GM19240 (cell line): ENCODE results near the gene SHF.

ENCODE experiments used
- DNase-seq: peaks from one replicate; pipeline ENCODE4 v3.0.0; 2011; ENCODE audit warnings: low spot score; ENCODE audit not compliant: insufficient read length

The SHF gene

DNA sequence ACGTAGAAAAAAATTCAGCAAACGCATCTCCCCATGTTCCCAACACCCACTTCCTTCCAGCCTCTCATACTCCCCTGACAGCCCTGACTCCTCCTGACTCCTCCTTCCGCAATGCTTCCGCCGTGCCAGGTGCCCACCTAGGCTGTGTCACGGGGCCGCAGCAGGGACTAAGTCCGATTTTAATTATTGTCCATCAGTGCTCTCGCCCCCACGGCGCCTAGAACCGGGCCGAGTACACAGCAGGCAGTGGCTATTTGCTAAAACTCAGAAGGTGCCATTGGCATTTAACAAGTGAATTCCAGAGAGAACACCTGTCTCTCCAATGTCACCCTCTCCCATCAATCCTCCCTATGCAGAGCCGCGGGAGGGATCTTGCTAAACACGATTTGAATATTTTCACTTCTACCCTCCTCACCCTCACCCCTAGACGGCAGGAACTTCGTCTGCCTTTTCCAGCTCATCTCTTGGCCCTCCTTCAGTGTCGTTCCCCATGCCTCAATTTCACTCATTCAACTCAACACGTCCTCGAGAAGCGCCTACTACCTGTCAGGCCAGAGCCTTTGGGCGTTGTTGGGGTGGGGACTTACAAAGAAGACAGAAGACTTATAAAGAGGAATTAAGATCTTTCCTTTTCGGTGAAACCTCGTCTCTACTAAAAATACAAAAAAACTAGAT, 11.5 kb upstream of the SHF start:
- no peak for DNase-seq

DNA sequence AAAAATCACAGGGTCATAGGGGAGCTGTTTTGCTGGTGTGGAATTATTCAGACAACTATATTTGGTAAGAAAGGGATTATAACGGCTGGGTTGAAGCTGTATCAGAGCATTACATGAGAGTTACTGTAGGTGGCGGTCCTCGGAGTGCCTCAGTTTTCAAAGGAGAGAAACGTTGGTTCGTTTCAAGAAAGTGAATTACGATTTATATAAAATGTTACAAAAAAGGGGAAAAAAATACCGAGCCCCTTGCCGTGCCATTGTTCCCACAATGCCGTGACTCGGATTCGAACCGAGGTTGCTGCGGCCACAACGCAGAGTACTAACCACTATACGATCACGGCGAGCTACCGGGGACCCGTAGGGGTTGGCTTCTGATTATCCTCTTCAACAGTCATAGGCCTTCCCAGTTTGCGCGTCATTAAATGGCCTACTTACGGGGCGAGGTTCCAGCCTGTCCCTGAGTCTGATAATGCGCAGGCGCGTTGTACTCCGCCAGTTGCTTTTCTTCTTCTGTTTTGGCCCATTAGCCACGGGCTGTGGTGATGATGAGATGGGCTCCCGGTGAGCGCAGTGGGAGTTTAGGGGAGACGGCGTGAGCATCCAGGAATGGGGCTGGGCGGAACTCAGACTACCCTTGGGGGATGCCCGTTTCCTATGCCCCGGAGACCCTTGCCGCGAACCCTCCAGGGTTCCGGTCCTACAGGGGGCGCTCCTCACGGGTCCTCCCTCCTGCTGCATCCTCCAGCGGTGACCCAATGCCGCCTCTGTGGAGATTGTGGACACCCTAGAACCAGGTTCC, 10.8 kb upstream of the SHF start:
- peak; percentile 66 for DNase-seq

DNA sequence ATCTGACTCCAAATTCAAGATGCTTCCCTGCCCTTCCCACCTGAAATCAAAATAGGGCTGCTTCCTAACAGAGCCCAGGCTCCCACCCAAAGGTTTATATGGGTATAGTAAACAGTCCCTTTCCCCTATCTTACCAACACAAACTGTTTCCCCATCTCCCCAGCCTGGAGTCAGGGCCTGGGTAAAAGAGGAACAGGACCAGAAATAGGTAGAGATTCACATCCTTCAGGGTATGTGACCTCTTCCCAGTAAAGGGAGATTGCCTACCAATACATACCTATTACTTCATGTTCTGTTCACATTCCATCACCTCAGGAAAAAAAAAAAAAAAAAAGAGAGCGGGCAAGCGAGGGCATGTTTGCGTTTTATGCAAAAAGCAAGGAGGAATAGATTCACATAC, 9.7 kb upstream of the SHF start:
- no peak for DNase-seq

DNA sequence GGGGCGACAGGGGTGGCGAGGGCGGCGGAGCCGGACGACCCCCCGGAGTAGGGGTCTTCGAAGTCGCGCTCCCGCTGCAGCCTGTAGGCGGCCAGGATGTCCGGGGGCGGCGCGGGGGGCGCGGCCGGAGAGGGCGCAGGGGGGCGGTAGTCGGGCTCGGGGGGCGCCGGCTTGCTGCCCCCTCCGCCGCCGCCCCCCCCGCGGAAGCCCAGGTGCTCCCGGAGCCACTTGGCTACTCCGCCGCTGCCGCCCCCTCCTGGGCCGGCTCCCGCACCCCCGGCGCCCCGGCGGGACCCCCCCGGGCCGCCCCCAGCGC, 230 bp downstream of the SHF start:
- no peak for DNase-seq

GRCh38 chr15:45186771-45187577, 792 bp downstream of the SHF start:
- no peak for DNase-seq

- no peak for DNase-seq
Measured at GRCh38 chr15:45185903-45186770, 1.6 kb downstream of the SHF start.

DNA sequence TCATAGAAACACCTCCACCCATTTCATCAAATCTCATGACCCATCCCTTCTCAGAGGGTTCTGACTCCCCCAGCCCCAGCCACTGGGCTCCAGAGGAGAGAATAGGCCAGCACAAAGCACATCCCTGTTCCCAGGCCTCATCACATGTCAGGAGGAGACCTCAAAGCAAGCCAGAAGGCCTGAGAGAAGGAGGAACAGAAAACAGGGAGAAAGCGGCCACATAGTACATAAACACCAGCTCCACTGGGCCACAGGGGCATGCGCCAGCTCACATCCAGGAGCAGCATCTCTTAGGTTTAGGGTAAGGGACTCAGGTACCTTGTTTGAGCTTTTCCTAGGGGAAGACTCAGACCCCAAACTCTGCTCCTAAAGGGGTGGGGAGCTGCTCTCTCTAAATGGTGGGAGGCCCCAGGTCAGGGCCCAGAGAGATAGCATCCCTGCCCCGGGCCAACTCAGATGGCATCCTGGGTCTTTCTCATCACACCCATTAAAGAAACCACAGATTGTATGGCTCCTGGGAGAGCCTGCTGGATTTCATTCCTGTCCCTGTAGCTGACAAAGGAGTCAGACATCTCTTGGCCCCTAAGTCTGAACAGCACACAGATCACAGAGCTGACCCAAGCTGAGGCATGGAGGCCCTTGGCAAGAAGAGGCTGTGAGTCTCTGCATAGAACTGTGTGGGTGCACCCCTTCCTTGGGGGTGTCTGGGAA, 2.5 kb downstream of the SHF start:
- no peak for DNase-seq

- no peak for DNase-seq
Measured at GRCh38 chr15:45184562-45185041, 3.2 kb downstream of the SHF start.

DNA sequence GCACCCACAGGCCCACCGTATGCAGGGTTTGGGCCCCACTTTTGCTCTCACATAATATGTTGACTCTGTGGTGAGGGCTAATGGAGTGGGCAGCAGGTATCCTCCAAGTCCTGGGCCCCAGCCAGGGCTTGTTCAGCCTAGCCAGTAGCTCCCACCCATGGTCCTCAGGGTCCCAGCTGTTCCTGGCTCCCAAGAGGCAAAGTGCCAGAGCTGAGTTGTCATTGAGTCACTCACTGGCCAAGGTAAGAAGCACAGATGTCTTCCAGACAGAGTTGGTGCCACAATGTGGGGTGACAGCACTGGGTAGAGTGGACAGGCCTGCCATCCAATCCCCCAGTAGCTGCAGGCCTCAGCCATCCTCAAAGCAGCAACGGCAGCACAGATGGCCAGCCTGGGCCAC, 4.3 kb downstream of the SHF start:
- DNase-seq = no peak

DNA sequence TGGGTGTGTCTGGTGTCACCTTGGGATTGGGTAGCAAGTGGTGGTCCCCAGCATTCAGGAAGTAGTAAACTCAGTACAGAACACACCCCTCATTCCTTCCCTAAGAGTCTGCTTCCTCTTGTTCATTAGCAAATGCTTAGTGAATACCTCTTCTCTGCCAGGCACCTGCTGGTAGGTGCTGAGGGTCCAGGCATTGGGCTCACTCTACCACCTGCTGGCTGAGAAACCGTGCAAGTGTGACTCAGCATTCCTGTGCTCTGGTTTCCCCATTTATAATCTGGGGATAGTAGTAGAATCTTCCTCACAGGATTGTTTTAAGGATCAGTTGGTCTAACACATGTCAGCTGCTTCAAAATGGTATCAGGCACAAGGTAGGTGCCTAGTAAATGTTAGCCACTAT, 4.8 kb downstream of the SHF start:
- no peak for DNase-seq

DNA sequence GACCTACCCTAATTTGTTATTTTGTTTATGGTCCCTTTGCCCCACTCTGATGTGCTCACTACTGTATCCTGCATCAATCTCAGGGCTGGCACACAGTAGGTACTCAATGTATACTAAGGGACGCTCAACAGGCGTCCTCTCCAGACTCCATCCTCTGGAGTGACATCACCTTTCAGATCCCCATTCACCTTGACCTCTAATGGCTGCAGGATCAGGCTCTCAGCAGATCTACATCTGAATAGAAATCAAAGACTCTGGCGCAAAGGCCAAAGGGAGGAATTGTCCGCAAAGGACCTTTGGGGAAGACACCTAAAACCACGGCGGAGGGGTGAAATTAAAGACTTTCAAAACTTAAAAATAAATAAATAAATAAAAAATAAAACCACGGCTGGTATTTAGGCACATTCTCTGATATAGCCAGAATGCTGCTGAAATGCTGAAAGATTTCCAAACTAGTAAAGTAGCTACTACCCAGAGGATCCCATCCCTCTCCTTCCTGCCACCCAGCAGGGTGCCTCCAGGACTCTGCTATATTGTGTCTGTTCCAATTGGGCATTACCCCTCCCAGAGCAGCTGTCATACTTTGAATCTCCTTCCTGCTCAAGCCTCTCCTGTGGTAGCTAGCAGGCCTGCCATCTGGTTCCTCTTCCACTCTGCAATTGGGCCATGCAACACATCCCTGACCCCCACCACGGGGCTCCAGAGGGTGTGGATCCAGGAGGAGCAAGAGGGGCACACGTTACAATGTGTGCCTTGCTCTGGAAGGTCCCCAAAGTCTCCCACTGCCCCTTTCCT, 6.1 kb downstream of the SHF start:
- no peak for DNase-seq

DNA sequence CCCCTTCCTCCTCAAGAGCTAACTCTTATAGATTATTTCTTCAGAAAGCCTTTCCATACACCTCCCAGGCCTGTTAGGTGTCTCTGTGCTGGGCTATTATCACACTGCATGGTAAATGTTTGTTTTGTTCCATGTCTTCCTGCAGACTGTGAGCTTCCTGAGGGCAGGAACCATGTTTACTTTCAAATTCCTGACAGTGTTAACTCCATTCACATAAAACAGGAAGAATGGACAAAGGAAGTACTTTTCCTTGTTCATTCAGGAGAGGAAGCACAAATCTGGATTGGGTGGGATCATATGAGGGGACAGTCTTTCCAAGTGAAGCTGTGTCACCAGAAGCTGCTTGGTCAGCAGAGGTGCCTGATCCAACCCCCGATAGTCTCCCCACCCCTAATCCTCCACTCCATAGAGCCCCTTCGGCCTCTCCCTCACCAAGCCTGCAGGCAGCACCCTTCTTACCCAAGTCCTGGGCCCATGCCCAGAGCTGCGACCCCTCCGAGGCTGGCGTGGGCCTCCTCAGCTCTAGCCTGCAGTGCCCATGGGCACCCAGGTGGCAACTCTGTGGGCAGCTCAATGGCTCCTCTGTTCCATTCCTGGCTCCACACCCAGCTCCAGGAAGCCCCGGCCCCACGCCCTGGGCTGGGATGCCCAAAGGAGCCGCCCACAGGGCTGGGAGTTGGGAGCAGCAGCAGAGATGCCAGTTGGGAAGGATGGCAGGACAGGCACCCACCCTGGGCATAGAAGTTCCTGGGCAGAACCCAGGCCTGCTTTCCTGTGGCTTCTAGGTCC, 6.9 kb downstream of the SHF start:
- no peak for DNase-seq

DNA sequence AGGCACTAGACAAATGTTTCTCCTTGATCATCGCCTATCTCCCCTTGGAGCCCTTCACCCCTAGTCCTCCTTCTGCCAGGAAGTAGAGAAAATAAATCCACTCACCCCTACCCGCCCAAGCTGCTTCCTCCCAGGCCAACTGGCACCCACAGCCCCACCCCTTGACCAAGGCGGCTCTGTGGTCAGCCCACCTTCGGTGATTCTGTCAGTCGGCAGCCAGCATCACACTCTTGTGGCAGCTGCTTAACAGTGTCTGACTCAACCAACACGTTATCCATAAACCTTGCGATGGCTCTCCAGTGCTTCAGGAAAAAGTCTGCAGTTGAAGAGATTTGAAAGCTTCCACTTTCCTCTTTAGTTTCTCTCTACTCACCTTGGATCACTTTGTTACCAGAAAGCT, 7.6 kb downstream of the SHF start:
- no peak for DNase-seq

DNA sequence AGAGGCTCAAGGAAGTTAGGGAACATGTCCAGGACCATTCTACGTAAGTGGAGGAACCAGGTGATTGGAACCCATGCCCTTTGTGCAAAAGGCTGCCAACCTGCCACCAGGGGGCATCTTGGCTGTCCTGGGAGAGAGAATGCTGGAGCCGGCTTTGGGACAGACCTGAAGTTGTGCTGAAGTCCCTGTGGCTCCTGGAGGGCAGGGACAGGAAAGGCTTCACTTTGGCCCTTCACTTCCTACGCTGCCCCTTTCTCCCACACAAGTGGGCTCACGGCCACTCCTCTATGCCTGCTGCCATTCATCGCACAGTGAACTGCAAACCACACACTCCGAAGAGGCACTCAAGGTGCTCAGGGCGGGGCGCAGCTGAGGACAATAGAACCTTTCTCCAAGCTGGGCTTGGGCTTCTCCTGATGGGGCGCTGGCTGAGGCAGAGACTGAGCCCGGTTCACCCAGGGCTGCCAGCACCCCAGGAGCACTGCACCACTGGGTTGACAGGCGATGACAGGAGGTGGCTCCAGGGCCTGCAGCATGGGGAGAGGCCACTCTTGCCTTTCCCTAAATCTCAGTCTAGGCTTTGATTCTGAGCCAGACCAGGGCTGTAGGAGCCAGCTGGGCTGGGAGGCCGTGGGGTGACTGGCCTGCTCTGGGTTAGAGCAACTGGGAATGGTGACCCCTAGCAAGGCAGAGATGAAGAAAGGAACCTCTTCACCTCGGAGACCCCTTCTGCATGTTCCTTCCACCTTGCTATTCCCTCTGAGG, 8.4 kb downstream of the SHF start:
- DNase-seq = no peak

- no peak for DNase-seq
Measured at GRCh38 chr15:45177285-45177684, 10.5 kb downstream of the SHF start.

DNA sequence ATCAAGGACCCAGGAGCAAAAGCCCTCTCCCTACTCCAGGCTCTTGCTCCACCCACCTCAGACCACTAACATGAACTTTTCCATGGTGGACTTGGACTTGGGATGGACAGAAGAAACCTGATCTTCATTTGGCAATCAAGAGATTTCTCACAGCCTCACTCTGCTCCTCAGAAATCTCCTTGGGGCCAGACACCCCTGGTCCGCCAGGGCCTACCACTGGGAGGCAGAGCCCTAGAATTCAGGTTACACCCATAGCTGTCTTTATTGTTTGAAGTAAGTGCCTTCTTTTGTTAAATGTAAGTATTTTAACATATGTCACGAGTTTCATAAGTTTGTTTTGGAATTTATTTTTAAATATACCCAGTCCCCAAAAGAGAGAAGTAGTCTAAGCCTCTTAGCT, 13.2 kb downstream of the SHF start:
- no peak for DNase-seq

GRCh38 chr15:45174069-45174468, 13.7 kb downstream of the SHF start:
- DNase-seq = no peak

- no peak for DNase-seq
Measured at GRCh38 chr15:45171912-45172311, 15.9 kb downstream of the SHF start.
